B cell (primary cell): ENCODE measurements around the gene BRICD5. TPM values are rescaled to one million over a fixed set of nuclear protein-coding genes. Genes with fewer than 3 reads are reported as not detected.

Experiments used
- ATAC-seq: fragments of 200-7000 bp; cut with Tn5 transposase; one replicate; pipeline ENCODE4 v1.10.0; 2021; ENCODE audit warnings: low read depth, mild to moderate bottlenecking, moderate number of reproducible peaks, moderate library complexity
- CTCF ChIA-PET: fragments of 350-600 bp; sonication (Branson Sonifier 250); formaldehyde crosslinking; loops from one replicate; lab custom pipeline; 2021; ENCODE audit warnings: antibody characterized with exemption, inconsistent platforms; lab: Charles Lee
- POLR2A ChIA-PET: fragments of 350-600 bp; sonication (Branson Sonifier 250); formaldehyde crosslinking; loops from one replicate; lab custom pipeline; 2021; ENCODE audit warnings: antibody characterized with exemption; lab: Charles Lee
- DNase-seq: peaks from one replicate; pipeline ENCODE4 v3.0.0; 2013
- H2AFZ ChIP-seq: 2 replicates; pipeline ENCODE4 v1.6.1; 2012; ENCODE audit warnings: mild to moderate bottlenecking, low read depth, low read length; ENCODE audit not compliant: insufficient read depth, poor library complexity, severe bottlenecking
- H3K27ac ChIP-seq, 2 donors: 1 replicate in 1 of 2; 2 replicates in 1 of 2; pipeline ENCODE4 v1.5.1; 2012 to 2013; ENCODE audit warnings: low read length in 2 of 2, mild to moderate bottlenecking in 2 of 2, moderate library complexity in 1 of 2
- H3K27me3 ChIP-seq, 4 experiments: fragments of 200-600 bp in 1 of 4; sonication (generic) in 1 of 4; replicated peaks in 1 of 4; 1 replicate in 2 of 4; 2 replicates in 2 of 4; pipeline versions ENCODE4 v1.6.1 to v1.7.0; 2013 to 2016; ENCODE audit warnings: low read length in 3 of 4, mild to moderate bottlenecking in 2 of 4, mixed read lengths in 1 of 4, moderate library complexity in 1 of 4; ENCODE audit not compliant: insufficient read depth in 4 of 4, control insufficient read depth in 3 of 4; ENCODE audit errors: control extremely low read depth in 1 of 4
- H3K36me3 ChIP-seq, 2 experiments: replicated peaks in 1 of 2; 1 replicate in 1 of 2; 2 replicates in 1 of 2; pipeline versions ENCODE4 v1.6.1 to v1.7.1; 2013; ENCODE audit warnings: low read length in 1 of 2; ENCODE audit not compliant: insufficient read depth in 2 of 2, control insufficient read depth in 1 of 2; ENCODE audit errors: control extremely low read depth in 1 of 2, extremely low read depth in 1 of 2
- H3K4me1 ChIP-seq, 2 donors: fragments of 200-600 bp in 1 of 2; sonication (generic) in 1 of 2; 1 replicate in 1 of 2; 2 replicates in 1 of 2; pipeline versions ENCODE4 v1.5.1 to v1.6.1; 2013 to 2017; ENCODE audit warnings: low read length in 2 of 2; ENCODE audit not compliant: control insufficient read depth in 2 of 2, insufficient read depth in 2 of 2
- H3K4me2 ChIP-seq: replicated peaks from 2 replicates; pipeline ENCODE3; 2012; ENCODE audit warnings: mild to moderate bottlenecking, low read depth, low read length; ENCODE audit not compliant: poor library complexity, severe bottlenecking
- H3K4me3 ChIP-seq, 5 experiments: fragments of 200-600 bp in 1 of 5; sonication (generic) in 1 of 5; 1 replicate in 3 of 5; 2 replicates in 2 of 5; pipeline versions ENCODE4 v1.5.1 to v1.7.0; 2011 to 2016; ENCODE audit warnings: low read length in 4 of 5, mild to moderate bottlenecking in 4 of 5, low read depth in 2 of 5, control low read depth in 1 of 5, moderate library complexity in 1 of 5; ENCODE audit not compliant: insufficient read depth in 1 of 5; ENCODE audit errors: control extremely low read depth in 1 of 5, extremely low read depth in 1 of 5
- H3K79me2 ChIP-seq: fragments of 200-600 bp; sonication (generic); one replicate; pipeline ENCODE4 v1.6.0; 2016; ENCODE audit warnings: low read length; ENCODE audit not compliant: control insufficient read depth, insufficient read depth
- H3K9ac ChIP-seq: fragments of 200-600 bp; sonication (generic); 2 replicates; pipeline ENCODE4 v1.6.1; 2017; ENCODE audit warnings: mild to moderate bottlenecking, low read length, moderate library complexity
- H3K9me3 ChIP-seq, 3 donors: one replicate each; pipeline versions ENCODE4 v1.6.1 to v1.7.1; 2013; ENCODE audit warnings: low read length in 2 of 3; ENCODE audit not compliant: control insufficient read depth in 2 of 3, insufficient read depth in 1 of 3; ENCODE audit errors: control extremely low read depth in 1 of 3
- H4K20me1 ChIP-seq: 2 replicates; pipeline ENCODE4 v1.6.0; 2012; ENCODE audit warnings: mild to moderate bottlenecking, low read length; ENCODE audit not compliant: insufficient read depth, control insufficient read depth, poor library complexity, severe bottlenecking
- H3K27ac Mint-ChIP-seq: one replicate; pipeline ENCODE4 v1.8.0; 2021; ENCODE audit warnings: mixed read lengths
- H3K27me3 Mint-ChIP-seq: one replicate; pipeline ENCODE4 v1.8.0; 2021; ENCODE audit warnings: mixed read lengths
- H3K4me1 Mint-ChIP-seq: one replicate; pipeline ENCODE4 v1.8.0; 2021; ENCODE audit warnings: mixed read lengths
- H3K4me3 Mint-ChIP-seq: one replicate; pipeline ENCODE4 v1.8.0; 2021; ENCODE audit warnings: mixed read lengths
- H3K9me3 Mint-ChIP-seq: one replicate; pipeline ENCODE4 v1.8.0; 2022; ENCODE audit warnings: mixed read lengths; ENCODE audit not compliant: insufficient read depth
- EZH2 ChIP-seq: IDR thresholded peaks from 2 replicates; pipeline ENCODE4 v1.6.1; 2012; ENCODE audit warnings: borderline replicate concordance, low read depth, mild to moderate bottlenecking, moderate library complexity, low read length; ENCODE audit not compliant: insufficient read depth, poor library complexity, severe bottlenecking
- WGBS: methylation state at CpG from one replicate; pipeline ENCODE4 v1.1.5; 2013; ENCODE audit warnings: missing lambda C conversion rate; ENCODE audit not compliant: insufficient coverage; 5-methylcytosine and 5-hydroxymethylcytosine counted together
- intact Hi-C: fragments of 100-400 bp; cut with micrococcal nuclease; formaldehyde crosslinking; loops from one replicate; pipeline ENCODE4 v1.10.0; 2022
- polyA plus RNA-seq: library from polyadenylated mRNA; depleted of rRNA; stranded (reverse); fragments of >200 nt; gene quantifications from 2 replicates; pipeline ENCODE4 v1.2.3, GENCODE V29; 2012
- total RNA-seq, 2 donors: library from RNA; stranded (reverse); fragments of 120-200 nt in 1 of 2; gene quantifications; 1 replicate in 1 of 2; 2 replicates in 1 of 2; pipeline versions ENCODE4 v1.2.3 to v1.2.4, GENCODE V29; 2013 to 2022
- TF ChIP-seq, protein P1 (sequence below): fragments of 200-600 bp; IDR thresholded peaks from one replicate; pipeline ENCODE4 v1.8.0; 2022; ENCODE audit warnings: antibody characterized with exemption, mild to moderate bottlenecking

Gene BRICD5
- total and polyA plus RNA-seq, 2 donors (not counting 1 experiment from before 2014, with no cell fraction given), result 11.9 to 18.3 TPM

DNA sequence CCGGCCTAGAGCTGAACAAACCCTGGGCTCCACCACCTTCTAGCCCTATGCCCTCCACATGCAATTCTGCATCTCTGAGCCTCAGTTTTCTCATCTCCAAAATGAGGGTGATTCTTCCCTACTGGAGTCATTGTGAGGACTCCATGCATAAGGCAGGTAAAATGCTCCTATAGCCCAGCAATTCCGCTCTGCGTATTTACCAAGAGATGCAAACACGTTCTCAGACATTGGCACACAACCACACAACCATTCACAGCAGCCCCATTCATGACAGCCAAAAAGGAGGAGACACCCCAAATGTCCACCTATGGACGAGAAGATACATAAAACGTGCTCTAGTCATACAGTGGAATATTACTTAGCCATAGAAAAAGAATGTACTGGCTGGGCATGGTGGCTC lies 10.3 kb downstream of the BRICD5 start:
- Histone ChIP-seq H3K27me3 (peaks cover 0 to 30% (median 12%) of the 10 kb centered on the region in 4 experiments), H3K9me3 (peaks cover 0 to 3% (median 0%) of the 10 kb centered on the region in 3 donors), H3K79me2 (no peaks in the 10 kb centered on the region), H3K9ac (no peak overlapping the region), H3K4me1 (peaks cover 13 to 19% of the 10 kb centered on the region in 2 donors), H3K4me3 (no peak overlapping the region), H4K20me1 (no peaks in the 10 kb centered on the region), H3K27ac (no peak overlapping the region), H3K4me2 (no peak overlapping the region), H3K36me3 (no peaks in the 10 kb centered on the region), H2AFZ (no peak overlapping the region)
- Mint-ChIP-seq H3K4me1 (peaks cover 9% of the 10 kb centered on the region), H3K4me3 (no peak overlapping the region), H3K9me3 (no peaks in the 10 kb centered on the region), H3K27me3 (peaks cover 21% of the 10 kb centered on the region), H3K27ac (no peak overlapping the region)
- intact Hi-C loops, result no loop called here
- WGBS, result 82% methylated on average over 3 of the region's 6 CpGs
- DNase-seq (no peak), ATAC-seq (no peak)
- ChIA-PET CTCF (interaction anchor here (1.0 kb wide), 1 partner anchor 287 kb away, joined by 3 read pairs; no protein-coding TSS in a partner anchor), POLR2A (no interaction called here)
- no peak for TF ChIP-seq EZH2
- TF ChIP-seq, protein P1, sequence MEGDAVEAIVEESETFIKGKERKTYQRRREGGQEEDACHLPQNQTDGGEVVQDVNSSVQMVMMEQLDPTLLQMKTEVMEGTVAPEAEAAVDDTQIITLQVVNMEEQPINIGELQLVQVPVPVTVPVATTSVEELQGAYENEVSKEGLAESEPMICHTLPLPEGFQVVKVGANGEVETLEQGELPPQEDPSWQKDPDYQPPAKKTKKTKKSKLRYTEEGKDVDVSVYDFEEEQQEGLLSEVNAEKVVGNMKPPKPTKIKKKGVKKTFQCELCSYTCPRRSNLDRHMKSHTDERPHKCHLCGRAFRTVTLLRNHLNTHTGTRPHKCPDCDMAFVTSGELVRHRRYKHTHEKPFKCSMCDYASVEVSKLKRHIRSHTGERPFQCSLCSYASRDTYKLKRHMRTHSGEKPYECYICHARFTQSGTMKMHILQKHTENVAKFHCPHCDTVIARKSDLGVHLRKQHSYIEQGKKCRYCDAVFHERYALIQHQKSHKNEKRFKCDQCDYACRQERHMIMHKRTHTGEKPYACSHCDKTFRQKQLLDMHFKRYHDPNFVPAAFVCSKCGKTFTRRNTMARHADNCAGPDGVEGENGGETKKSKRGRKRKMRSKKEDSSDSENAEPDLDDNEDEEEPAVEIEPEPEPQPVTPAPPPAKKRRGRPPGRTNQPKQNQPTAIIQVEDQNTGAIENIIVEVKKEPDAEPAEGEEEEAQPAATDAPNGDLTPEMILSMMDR, result no peak

GRCh38 chr16:2199621-2200139 lies 11.0 kb downstream of the BRICD5 start:
- no peak for TF ChIP-seq EZH2
- TF ChIP-seq, protein P1, result no peak
- H3K9me3 ChIP-seq, result peaks cover 0 to 6% (median 0%) of the 10 kb centered on the region in 3 donors
- peaks cover 0 to 36% (median 16%) of the 10 kb centered on the region in 4 experiments for H3K27me3 ChIP-seq
- no peaks in the 10 kb centered on the region for H3K79me2 ChIP-seq
- no peak overlapping the region for H3K27ac Mint-ChIP-seq
- H3K27ac ChIP-seq, result no peak overlapping the region
- peaks cover 14% of the 10 kb centered on the region for H3K4me1 Mint-ChIP-seq
- H3K9ac ChIP-seq, result no peak overlapping the region
- ChIA-PET POLR2A (no interaction called here), CTCF (interaction anchor here (1.0 kb wide), 1 partner anchor 287 kb away, joined by 3 read pairs; no protein-coding TSS in a partner anchor)
- intact Hi-C loops, result loop anchor here (10.0 kb wide), 2 partner anchors 145 to 405 kb away; partner anchors contain the start of gene ABCA3
- no peak overlapping the region for H3K4me3 Mint-ChIP-seq
- no peak overlapping the region for H3K4me2 ChIP-seq
- DNase-seq (no peak), ATAC-seq (no peak)
- no peaks in the 10 kb centered on the region for H4K20me1 ChIP-seq
- no peaks in the 10 kb centered on the region for H3K36me3 ChIP-seq
- 86% methylated on average over 11 of the region's 14 CpGs for WGBS
- no peaks in the 10 kb centered on the region for H3K9me3 Mint-ChIP-seq
- peaks cover 26% of the 10 kb centered on the region for H3K27me3 Mint-ChIP-seq
- H3K4me1 ChIP-seq, result peaks cover 15 to 22% of the 10 kb centered on the region in 2 donors
- H2AFZ ChIP-seq, result no peak overlapping the region
- no peak overlapping the region for H3K4me3 ChIP-seq
